HFFc6 (cell line): ENCODE data around the gene STK32A. TPM values are rescaled to one million over a fixed set of nuclear protein-coding genes. Genes with fewer than 3 reads are reported as not detected.
"Not testable (repeated sequence)": the region's sequence is repeated elsewhere in the genome, so short reads cannot be mapped to it uniquely, and the experiment has no call there.

ENCODE experiments used
- DNase-seq: peaks from one replicate; pipeline ENCODE4 v3.0.0-alpha.2; 2018
- H3K27ac Mint-ChIP-seq: 2 replicates; pipeline ENCODE4 v1.8.0; 2020; ENCODE audit warnings: mild to moderate bottlenecking, mixed read lengths
- H3K27me3 Mint-ChIP-seq: 2 replicates; pipeline ENCODE4 v1.8.0; 2021; ENCODE audit warnings: mild to moderate bottlenecking, moderate library complexity, mixed read lengths; ENCODE audit not compliant: insufficient read depth
- H3K36me3 Mint-ChIP-seq: 2 replicates; pipeline ENCODE4 v1.8.0; 2021; ENCODE audit warnings: low read depth, mixed read lengths
- H3K4me1 Mint-ChIP-seq: 2 replicates; pipeline ENCODE4 v1.8.0; 2020; ENCODE audit warnings: low read depth, mixed read lengths
- H3K4me3 Mint-ChIP-seq: 2 replicates; pipeline ENCODE4 v1.8.0; 2020; ENCODE audit warnings: mild to moderate bottlenecking, moderate library complexity, mixed read lengths
- H3K9me3 Mint-ChIP-seq: 2 replicates; pipeline ENCODE4 v1.8.0; 2020; ENCODE audit warnings: mild to moderate bottlenecking, mixed read lengths
- total RNA-seq, 6 experiments: library from RNA; stranded (reverse); fragmentation: NEBNext Ultra II Directional; extraction: Animal tissue kit (Norgen Biotek cat#: 25700); gene quantifications; 2 replicates in 1 of 6; 3 replicates in 5 of 6; pipeline ENCODE4 v1.2.3, GENCODE V29; 2021
- TF ChIP-seq, protein P1 (sequence below): fragments of 200-600 bp; sonication (generic); IDR thresholded peaks from 2 replicates; pipeline ENCODE4 v1.5.0; 2021; ENCODE audit warnings: antibody characterized with exemption, mild to moderate bottlenecking

Gene STK32A
- total RNA-seq, 6 experiments from 2014 or later = 0.21 to 1.4 (median 0.91) TPM

DNA sequence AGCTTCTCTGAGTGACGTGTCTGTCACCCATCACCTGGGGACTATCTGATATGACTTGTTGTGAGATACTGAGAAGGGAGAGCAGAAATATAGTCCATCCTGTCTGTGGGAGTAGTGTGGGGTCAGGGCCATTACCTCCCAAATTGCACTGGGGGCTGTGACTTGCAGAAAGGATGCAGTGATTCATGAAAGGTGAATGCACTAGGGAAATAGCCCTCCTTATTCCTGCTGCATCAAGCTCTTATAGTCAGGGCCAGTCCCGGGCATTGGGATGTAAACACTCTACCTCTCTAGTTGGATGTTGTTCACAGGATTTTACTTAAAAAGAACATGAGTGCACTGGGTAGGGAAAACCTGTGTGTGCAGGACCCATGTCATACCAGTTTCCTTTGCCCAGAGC lies 124.8 kb downstream of the STK32A start:
- TF ChIP-seq, protein P1, sequence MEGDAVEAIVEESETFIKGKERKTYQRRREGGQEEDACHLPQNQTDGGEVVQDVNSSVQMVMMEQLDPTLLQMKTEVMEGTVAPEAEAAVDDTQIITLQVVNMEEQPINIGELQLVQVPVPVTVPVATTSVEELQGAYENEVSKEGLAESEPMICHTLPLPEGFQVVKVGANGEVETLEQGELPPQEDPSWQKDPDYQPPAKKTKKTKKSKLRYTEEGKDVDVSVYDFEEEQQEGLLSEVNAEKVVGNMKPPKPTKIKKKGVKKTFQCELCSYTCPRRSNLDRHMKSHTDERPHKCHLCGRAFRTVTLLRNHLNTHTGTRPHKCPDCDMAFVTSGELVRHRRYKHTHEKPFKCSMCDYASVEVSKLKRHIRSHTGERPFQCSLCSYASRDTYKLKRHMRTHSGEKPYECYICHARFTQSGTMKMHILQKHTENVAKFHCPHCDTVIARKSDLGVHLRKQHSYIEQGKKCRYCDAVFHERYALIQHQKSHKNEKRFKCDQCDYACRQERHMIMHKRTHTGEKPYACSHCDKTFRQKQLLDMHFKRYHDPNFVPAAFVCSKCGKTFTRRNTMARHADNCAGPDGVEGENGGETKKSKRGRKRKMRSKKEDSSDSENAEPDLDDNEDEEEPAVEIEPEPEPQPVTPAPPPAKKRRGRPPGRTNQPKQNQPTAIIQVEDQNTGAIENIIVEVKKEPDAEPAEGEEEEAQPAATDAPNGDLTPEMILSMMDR = no peak
- Mint-ChIP-seq H3K4me1 (peaks cover 9% of the 10 kb centered on the region), H3K27ac (no peak overlapping the region), H3K4me3 (no peak overlapping the region), H3K36me3 (no peaks in the 10 kb centered on the region), H3K9me3 (no peaks in the 10 kb centered on the region), H3K27me3 (peaks cover 3% of the 10 kb centered on the region; the same call in 1 of the 2 replicates)
- DNase-seq = no peak

DNA sequence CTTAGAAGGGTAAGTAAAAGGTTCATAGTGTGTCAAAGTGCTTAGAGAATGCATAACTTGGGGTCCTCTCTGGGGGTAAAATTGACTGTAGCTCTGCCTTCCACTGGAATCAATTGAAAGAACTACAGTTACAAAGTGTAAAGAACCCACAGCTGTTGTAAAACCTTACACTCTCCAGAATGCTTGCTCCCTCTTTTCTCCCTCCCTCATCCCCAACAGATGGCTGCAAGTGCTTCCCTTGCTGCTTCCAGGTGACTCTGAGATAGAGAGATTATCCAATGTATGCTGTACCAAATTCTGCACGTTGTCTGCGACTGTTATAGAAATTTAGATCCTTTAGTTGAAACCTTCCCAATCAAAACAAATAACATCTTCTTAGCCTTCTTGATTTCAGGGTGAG lies 126.0 kb downstream of the STK32A start:
- H3K4me3 Mint-ChIP-seq = no peak overlapping the region
- peaks cover 4% of the 10 kb centered on the region; the same call in 1 of the 2 replicates for H3K27me3 Mint-ChIP-seq
- no peak overlapping the region for H3K27ac Mint-ChIP-seq
- H3K9me3 Mint-ChIP-seq = no peaks in the 10 kb centered on the region
- DNase-seq = no peak
- no peaks in the 10 kb centered on the region for H3K36me3 Mint-ChIP-seq
- H3K4me1 Mint-ChIP-seq = peaks cover 9% of the 10 kb centered on the region
- TF ChIP-seq, protein P1 = no peak

DNA sequence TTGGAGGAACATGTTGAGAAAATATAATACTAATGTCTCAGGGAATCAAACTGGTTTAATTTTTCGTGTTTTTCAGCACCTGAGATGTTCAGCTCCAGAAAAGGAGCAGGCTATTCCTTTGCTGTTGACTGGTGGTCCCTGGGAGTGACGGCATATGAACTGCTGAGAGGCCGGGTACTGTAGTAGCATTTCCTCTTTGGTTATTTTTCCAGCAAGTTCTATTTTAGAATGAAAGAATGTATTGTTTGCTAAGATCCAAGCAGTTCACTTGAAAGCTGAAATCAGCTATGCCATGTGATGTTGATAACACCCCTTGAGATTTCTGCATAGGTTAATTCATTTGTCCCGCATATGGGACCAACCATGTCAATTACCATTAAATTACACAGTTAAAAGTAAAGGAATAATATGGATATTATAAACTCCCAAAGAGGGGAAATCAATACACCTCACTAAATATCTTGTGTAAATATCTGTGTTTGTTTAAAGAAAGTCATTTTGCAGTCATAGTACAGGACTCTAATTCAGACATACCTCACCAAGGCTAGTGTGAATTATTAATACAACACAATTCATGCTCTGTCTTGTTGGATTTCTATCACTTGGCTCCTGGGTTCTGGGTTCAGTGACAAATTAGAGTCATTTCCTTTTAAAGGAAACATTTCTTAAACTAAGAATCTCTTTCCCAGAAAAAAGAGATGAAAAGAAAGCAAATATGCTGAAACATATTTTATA lies 126.8 kb downstream of the STK32A start:
- Mint-ChIP-seq H3K27ac (no peak overlapping the region), H3K4me1 (peaks cover 14% of the 10 kb centered on the region), H3K9me3 (no peaks in the 10 kb centered on the region), H3K27me3 (peaks cover 8% of the 10 kb centered on the region; the same call in 1 of the 2 replicates), H3K36me3 (no peaks in the 10 kb centered on the region), H3K4me3 (no peak overlapping the region)
- no peak for DNase-seq
- TF ChIP-seq, protein P1 = no peak

DNA sequence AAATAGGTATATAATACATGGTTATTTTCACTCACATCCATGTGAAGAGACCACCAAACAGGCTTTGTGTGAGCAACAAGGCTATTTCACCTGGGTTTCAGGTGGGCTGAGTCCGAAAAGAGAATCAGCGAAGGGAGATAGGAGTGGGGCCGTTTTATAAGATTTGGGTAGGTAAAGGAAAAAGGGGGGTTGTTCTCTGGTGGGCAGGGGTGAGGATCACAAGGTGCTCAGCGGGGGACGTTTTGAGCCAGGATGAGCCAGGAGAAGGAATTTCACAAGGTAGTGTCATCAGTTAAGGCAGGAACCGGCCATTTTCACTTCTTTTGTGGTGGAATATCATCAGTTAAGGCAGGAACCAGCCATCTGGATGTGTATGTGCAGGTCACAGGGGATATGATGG lies 132.6 kb downstream of the STK32A start:
- DNase-seq, H3K9me3 Mint-ChIP-seq, H3K36me3 Mint-ChIP-seq, H3K4me3 Mint-ChIP-seq, H3K27me3 Mint-ChIP-seq, H3K27ac Mint-ChIP-seq: not testable (repeated sequence)
- 0 out of 2 replicates have a peak, but pooled peaks cover 11% of the 10 kb centered on the region for H3K4me1 Mint-ChIP-seq

DNA sequence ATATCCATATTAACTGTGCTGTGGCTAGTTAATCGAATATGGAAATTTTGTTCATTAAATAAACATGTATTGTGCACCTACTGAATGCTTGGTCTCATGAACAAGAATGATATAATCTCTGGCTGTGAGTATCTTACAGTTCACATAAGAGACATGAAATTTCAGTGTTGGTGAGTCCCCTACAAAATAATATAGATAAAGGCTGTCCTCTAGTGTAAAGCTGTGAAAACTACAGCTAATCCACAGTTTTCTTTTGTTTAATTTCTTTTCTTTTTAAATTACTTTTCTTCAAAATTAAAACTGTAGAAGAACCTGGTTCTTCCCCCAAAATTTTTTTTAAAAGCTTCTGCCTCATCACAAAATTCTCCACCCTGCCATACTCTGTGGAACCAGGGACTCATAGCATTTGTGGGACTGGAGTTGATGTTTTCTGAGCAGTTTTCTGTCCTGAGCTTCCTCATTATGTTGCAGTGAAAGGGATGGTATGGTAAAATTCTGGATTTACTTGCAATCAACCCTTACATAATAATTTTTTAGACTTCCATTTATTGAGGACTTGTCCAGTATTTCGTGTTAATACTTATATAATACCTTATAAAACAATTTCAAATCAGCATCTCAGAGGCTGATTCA lies 135.0 kb downstream of the STK32A start:
- no peak overlapping the region for H3K27ac Mint-ChIP-seq
- peak; percentile 22 for DNase-seq
- no peaks in the 10 kb centered on the region for H3K9me3 Mint-ChIP-seq
- H3K4me1 Mint-ChIP-seq = 0 out of 2 replicates have a peak, but pooled peaks cover 11% of the 10 kb centered on the region
- H3K27me3 Mint-ChIP-seq = peaks cover 5% of the 10 kb centered on the region; the same call in 1 of the 2 replicates
- no peak overlapping the region for H3K4me3 Mint-ChIP-seq
- H3K36me3 Mint-ChIP-seq = no peaks in the 10 kb centered on the region
- TF ChIP-seq, protein P1 = peak; percentile 81

DNA sequence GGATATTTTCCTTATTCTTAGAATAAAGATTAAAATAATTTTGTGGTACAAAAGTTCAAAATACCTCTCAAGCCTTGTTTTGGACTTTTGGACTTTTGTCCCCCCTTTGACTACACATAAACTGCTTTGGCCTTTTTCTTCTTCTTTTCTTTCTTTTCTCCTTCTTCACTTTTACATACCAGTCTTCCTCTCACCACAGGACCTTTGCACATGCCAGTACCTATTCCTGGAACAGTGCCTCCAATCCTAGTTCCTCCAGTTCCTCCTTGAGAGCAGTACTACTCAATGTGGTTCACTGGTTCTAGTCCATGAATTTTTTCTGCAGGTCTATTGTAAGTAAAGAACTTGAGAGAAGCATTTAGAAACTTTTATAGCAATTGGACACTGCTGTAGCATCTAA lies 136.5 kb downstream of the STK32A start:
- Mint-ChIP-seq H3K4me1 (0 out of 2 replicates have a peak, but pooled peaks cover 9% of the 10 kb centered on the region), H3K36me3 (no peaks in the 10 kb centered on the region), H3K27ac (no peak overlapping the region), H3K4me3 (no peak overlapping the region), H3K9me3 (no peaks in the 10 kb centered on the region), H3K27me3 (peaks cover under 1% of the 10 kb centered on the region; the same call in 1 of the 2 replicates)
- no peak for DNase-seq
- TF ChIP-seq, protein P1 = no peak
